Ureter (tissue), 1 donor: ENCODE results near the gene BRD9. TPM values are rescaled to one million over a fixed set of nuclear protein-coding genes. Genes with fewer than 3 reads are reported as not detected.
"Not testable (repeated sequence)": the region's sequence is repeated elsewhere in the genome, so short reads cannot be mapped to it uniquely, and the experiment has no call there.

ENCODE experiments used
- DNase-seq: peaks from one replicate; pipeline ENCODE4 v3.0.0-alpha.2; 2020; ENCODE audit warnings: low spot score
- total RNA-seq: library from RNA; stranded (reverse); gene quantifications from one replicate; pipeline ENCODE4 v1.2.4, GENCODE V29; 2023
- donor health status: DM: yes; HTN: yes; CAD: no.

The BRD9 gene
- total RNA-seq, 1 donor from 2014 or later, result 63.6 TPM

DNA sequence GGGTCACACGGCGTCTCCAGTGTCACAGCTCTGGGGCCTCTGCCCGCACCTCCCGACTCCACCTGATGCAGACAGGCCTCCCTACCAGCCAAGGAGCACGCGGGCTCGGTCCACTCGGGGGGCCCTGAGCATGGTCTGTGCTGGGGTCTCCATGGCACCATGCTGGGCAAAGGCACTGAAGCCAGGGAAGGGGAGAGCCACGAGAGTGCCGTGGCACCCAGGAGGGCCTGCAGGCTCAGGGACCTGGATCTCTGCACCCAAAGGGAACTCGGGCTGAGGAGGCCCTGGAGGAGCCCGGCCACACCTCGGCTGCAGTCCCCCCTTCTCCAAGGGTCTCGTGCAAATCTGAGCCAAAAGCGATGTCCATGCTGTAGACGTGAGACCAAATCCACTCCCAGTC, 48.2 kb downstream of the BRD9 start:
- DNase-seq, result peak; percentile 43

DNA sequence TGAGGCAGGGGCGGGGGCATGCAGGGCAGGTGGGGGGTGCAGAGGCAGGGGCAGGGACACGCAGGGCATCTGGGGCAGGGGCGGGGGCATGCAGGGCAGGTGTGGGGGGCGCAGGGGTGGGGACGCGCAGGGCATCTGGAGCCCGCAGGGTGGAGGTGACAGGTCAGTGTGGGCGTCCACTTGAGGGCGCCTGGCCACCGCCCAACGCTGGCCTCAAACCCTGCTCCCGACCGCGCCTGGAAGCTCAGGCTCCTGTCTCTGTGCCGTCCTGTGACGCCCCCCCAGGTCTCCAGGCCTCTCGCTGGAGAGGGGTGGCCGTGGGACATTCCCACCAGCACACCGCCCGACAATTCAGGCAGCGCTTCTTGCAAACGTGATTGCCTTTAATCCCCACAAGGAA, 48.7 kb downstream of the BRD9 start:
- DNase-seq, result peak; percentile 49

DNA sequence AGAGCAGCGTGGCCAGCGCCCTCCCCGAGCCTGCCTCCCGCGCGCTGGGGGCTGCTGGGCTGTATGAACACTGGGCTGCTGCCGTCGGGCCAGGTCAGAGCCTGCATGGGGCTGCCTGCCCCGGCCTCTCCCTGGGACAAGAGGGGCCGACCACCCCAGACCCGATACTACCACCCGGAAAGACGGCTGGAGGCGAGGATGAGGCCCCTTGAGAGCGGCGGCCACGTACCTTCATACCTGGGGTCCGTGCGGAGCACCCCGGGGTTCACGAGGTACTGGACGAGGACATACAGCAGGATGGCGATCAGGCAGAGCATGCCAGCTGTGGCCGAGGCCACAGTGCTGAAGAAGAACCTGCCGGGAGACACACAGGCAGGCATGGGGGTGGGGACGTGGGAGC, 49.2 kb downstream of the BRD9 start:
- peak; percentile 42 for DNase-seq

DNA sequence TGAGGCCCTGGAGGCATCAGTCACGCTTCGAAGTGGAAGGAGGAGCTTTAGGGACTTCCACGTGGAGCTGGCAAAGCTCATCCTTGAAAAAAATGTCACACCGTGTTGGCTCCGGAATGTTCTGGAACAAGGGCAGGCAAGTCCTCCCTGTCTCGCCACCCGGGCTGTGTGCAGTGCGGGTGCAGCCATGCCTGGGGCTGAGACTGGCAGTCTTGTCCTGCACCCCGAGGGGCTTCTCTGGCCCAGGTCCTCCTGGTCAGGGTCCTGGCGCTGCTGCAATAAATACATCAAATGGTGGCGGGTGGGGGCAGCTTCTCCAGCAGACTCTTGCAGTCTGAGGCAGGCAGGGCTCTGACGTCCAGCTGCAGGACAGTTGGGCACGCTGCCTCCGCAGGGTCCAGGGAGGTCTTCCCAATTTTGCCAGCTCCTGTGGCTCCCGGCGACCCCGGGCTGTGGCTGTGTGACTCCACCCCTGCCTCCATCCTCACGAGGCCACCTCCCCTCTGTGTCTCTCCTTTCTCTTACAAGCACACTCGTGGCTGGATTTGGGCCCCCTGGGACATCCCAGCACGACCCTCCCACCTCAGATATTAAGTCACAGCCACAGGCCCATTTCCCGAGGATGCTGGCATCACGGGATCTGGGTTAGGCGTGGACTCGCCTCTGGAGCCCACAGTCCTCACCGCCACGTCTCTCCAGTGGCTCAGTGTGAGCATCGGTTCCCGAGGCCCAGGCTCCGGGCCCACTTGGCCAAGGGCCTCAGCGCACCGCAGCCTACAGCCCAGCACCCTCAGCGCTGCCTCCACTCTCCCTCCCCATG, 50.0 kb downstream of the BRD9 start:
- peak; percentile 42 for DNase-seq

DNA sequence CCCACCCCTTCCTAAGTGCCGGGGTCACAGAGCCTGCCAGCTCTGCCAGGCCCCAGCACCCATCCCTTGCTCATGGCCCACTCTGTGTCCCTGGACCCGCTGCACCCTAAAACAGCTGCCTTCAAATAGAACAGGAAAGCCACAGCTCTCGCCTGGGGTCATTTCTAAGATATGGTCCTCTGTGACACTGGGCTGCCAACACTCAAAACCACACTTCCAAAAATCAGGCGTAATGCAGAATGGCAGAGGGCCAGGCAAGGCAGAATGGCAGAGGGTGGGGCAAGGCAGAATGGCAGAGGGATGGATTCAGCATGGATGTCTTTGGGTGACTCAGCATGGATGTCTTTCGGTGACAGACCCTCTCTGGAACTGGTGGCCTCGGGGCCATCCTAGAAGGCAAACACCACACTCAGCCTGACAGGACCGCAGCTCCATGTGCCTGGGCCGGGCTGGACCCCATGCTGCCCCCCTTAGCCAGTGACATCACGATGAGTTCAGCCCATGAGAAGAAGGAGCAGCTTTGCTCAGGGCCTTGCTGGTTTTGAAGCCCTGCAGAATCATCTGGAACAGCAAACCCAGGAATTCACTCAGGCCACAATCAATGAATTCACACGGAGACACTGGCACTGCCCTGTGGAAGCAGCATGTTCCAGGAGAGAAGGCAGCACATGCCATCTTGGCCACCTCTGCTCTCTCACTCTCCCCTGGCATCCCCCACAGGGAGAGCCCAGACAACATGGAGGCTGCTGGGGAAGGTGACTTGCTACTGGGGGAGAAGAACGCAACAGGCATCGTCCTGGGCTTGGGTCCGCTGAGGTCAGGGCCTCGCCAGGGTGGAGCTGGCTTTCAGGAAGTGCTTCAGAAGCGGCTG, 50.8 kb downstream of the BRD9 start:
- peak; percentile 41 for DNase-seq

DNA sequence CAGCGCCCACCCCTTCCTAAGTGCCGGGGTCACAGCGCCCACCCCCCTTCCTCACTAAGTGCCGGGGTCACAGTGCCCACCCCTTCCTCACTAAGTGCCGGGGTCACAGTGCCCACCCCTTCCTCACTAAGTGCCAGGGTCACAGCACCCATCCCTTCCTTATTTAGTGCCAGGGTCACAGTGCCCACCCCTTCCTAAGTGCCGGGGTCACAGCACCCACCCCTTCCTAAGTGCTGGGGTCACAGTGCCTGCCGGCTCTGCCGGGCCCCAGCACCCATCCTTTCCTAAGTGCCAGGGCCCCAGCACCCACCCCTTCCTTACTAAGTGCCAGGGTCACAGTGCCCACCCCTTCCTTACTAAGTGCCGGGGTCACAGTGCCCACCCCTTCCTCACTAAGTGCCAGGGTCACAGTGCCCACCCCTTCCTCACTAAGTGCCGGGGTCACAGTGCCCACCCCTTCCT, 51.6 kb downstream of the BRD9 start:
- DNase-seq, result peak; percentile 38

DNA sequence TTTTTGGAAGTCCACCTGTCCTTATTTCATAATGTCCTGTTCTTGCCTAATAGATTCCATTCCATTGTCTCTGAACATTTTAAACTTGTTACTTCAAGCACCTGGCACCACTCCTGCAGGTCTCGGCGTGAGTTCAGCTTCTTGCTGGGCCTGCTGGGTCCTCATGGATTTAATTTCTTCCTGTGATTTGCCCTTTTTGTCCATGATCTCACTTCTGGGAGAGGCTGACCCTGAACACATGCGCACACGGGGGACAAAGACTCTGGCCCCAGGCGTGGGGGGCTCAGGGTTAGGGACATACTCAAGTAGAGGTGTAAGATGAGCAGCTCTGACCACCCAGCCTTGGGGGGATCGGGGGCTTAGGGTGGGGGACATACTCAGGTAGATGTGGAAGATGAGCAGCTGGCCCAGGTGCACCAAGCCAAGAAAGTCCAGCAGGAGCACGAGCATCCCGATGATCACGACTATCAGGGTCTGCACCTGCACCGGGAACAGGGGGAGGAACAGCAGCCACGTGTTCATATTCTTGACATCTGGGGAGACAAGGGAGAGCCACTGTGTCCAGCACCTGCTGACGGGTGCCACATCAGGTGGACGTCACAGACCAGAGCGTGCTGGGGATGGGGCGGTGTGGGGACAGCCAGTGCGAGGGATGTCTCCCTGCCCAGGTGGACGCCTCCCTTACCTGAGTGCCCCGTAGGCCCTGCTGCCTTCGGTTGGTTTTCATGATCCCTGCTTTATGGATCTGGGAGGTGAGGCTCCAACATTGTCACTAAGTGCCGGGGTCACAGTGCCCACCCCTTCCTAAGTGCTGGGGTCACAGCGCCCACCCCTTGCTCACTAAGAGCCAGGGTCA, 52.3 kb downstream of the BRD9 start:
- DNase-seq, result peak; percentile 60

DNA sequence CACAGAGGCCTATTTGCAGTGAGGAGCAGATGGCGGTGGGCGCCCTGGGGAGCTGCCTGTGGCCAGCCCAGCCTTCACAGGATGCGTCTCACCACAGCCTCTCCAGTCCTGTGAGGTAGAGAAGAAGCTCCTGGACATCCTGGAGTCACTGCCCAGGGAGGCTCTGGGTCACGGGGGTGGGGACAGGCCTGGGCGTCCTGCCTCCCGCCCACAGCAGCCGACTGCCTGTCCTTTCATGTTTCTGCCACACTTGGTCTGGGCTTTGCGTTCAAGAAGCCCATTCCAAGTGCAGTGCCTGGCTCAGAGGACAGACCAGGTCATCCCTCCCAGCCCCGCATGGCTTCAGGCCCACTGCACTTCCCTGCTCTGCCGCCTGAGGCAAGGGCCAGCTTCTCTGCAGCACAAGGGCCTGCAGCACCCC, 54.2 kb downstream of the BRD9 start:
- DNase-seq, result peak; percentile 51

DNA sequence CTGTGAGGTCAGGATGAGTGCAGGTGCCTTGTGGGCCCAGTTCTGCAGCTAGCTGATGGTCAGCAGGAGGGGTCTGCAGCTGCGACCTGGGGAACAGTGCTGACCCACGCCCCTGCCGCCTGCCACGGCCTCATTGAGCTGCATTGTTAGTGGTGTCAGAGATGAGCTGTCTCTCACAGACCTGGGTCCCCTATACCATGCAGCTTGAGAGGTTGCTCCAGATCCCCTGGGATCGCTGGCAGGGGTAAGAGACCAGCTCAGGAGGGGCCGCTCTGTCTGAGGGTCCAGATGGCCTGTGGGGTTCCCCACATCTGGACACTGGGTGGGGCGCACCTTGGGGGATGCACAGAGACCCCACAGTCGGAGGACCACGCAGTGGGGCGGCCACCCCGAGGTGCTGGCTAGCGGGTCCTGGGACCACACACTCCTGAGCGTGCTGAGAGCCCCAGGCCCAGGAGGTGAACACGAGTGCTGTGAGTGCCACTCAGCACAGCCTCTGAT, 54.9 kb downstream of the BRD9 start:
- DNase-seq, result peak; percentile 36

DNA sequence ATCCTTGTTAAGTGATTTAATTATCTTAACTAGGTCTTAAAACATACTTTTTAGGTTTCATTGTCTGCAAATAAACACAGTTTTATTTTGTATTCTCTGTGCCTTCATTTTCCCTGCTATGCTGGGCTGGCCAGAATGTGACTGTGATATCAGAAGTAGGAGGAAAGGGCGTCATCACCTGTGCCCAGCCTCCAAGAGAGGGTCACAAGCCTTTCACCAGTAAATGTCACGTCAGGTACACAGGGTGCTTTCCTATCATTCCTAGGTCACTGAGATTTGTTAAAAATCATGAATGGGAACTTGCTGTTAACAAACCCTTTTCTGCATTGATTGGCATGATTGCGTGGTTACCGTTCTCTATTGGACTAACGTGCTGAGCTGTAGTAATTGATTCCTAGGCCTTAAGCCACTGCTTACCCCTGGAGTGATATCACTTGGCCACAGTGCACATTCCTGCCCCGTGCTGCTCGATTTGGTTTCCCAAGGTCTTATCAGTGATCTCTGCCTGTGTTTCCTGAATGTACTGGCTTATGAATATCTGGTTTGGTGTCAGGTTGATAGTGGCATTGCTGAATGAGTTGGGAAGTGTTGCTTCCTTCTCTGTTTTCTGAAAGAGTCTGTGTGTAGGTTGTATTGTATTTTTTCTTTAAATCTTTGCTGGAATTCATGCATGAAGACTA, 56.5 kb downstream of the BRD9 start:
- DNase-seq, result peak; percentile 41

DNA sequence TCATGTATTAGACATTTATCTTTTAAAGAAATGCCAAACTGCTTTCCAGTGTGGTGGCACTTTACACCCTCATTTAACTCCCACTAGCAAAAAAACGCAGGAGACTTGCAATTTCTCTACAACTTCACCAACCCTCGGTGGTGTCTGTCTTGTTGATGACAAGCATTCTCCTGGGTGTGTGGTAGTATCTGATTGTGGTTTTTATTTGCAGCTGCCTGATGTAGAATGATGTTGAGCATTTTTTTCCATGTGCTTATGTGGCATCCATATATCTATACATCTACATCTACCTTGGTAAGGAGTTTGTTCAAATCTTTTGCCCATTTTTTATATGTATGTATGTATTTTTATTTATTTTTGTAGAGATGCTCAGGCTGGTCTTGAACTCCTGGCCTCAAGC, 58.6 kb downstream of the BRD9 start:
- DNase-seq, result not testable (repeated sequence)

DNA sequence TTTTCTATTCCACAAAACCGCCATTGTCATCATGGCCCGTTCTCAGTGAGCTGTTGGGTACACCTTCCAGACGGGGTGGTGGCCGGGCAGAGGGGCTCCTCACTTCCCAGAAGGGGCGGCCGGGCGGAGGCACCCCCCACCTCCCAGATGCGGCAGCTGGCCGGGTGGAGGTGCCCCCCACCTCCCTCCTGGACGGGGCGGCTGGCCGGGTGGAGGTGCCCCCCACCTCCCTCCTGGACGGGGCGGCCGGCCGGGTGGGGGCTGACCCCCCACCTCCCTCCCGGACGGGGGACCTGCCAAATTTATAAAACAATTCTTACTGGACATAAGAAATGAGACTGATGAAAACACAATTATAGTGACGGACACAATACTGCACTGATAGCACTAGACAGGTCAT, 64.4 kb downstream of the BRD9 start:
- not testable (repeated sequence) for DNase-seq

DNA sequence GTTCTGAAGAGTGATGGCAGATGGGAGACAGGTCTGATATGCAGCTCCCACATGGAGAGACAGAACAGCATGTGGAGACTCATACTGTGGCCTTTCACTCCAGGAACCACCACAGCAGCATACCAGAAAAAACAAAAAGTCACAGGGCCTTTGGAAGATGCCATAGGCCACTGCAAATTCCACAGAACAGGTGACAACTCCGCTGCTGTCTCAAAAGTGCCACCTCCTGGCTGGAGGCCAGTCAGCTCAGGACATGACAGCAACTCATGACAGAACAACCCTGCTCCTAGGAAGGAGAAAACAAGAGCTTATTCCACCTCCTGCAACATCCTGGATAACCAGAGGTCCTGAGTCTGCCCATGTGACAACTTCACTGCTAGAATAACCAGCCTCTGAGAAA, 67.1 kb downstream of the BRD9 start:
- not testable (repeated sequence) for DNase-seq

DNA sequence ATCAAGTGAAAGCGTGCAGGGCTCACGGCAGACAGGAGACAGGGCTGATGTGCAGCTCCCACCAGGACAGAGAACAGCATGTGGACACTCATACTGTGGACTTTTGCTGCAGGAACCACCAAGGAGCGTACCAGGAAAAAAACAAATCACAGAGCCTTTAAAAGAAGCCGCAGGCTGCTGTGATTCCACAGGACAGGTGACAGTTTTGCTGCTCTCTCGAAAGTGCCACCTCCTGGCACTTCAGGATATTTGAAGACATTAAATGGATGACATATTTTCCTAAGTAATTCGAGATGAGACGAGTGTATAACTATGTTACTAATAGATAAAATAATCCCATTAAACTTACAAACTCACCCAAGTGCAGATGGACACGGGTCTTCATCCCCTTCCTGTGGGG, 71.1 kb downstream of the BRD9 start:
- no peak for DNase-seq

DNA sequence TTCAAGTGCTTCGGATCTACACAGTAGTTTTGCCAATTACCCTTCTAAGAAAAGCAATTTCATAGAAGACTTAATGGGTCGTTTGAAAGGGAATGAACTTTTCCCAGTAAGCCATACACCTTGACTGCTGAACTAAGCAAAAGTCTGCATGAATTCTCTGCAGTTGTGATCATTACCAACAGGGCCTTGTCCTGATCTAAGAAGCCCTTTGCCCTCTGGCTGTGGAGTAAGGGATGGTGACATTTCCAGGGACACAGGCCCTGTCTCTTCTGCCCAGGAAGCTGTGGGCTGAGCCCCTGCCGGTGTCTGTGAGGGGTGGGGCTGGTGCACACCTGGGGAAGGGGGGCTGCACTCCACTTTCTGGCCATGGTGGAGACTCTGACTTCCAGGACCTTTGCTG, 72.4 kb downstream of the BRD9 start:
- DNase-seq, result no peak

DNA sequence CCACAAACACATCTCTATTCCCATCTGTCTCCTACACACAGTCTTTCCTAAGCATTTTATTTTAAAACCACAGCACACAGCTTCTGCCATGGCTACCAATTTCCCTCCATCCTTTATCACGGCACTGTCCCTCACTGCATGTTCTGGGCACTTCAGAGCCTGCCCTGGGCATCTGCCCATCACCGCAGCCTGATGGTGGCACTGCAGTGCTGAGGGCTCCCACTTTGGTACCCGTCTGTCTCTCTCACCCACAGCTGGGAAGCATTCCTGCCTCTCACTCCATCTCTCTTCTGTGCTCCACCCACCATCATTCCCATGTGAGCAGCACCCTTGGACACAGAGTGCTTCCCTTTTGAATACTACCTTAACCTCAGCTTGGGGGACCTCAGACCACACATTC, 73.5 kb downstream of the BRD9 start:
- DNase-seq, result no peak

DNA sequence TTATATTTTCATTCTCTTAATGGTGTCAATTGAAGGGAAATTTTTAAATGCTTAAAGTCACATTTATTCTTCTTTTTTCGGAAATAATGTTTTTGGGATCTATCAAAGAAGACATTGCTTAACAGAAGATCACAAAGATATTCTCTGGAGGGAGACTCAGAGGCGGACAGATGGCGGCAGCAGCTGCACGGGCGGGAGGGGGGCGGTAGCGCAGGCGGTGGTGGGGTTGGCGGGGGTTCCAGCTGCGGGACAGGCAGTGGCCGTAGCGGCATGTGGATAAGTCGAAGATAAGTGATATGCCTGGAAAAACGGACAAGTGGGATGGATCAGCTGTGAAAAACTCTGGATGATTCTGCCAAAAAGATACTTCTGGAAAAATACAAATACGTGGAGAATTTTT, 76.4 kb downstream of the BRD9 start:
- DNase-seq, result no peak

DNA sequence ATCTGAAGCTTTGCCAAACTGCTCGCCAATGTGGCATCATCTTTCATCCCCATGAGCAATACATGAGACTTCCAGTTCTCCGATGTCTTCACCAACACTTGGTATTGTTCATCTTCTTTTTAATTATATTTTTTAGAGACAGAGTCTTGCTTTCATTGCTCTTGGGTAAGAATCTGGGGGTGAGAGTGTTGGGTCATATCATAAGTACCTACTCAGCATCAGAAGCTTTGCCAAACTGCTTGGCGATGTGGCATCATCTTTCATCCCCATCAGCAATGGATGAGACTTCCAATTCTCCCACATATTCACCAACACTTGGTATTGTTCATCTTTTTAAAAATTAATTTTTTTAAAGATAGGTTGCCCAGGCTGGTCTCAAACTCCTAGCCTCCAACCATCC, 77.2 kb downstream of the BRD9 start:
- no peak for DNase-seq
